SK-N-MC (cell line): Measurements from ENCODE around the gene GOLGA2.

Experiments
- DNase-seq: peaks from one replicate; pipeline ENCODE4 v3.0.0-alpha.2; 2011; ENCODE audit warnings: low read depth, low spot score
- H3K27ac ChIP-seq: fragments of 200-600 bp; sonication (generic); 2 replicates; pipeline ENCODE4 v1.5.1; 2016; ENCODE audit warnings: mixed run types
- H3K36me3 ChIP-seq: fragments of 200-600 bp; sonication (generic); 2 replicates; pipeline ENCODE4 v1.6.1; 2017; ENCODE audit warnings: antibody characterized with exemption, low read length, mixed read lengths; ENCODE audit not compliant: insufficient read depth
- H3K4me3 ChIP-seq: fragments of 200-600 bp; sonication (generic); 2 replicates; pipeline ENCODE4 v1.5.1; 2016
- H3K9ac ChIP-seq: fragments of 200-600 bp; sonication (generic); 2 replicates; pipeline ENCODE4 v1.8.0; 2017; ENCODE audit warnings: mixed run types, mixed read lengths; ENCODE audit not compliant: insufficient read length
- H3K9me3 ChIP-seq: fragments of 200-600 bp; sonication (generic); 2 replicates; pipeline ENCODE4 v1.6.1; 2017; ENCODE audit warnings: low read depth, mild to moderate bottlenecking, antibody characterized with exemption, low read length, moderate library complexity, mixed read lengths
- EZH2 ChIP-seq: fragments of 200-600 bp; sonication (generic); IDR thresholded peaks from one replicate; pipeline ENCODE4 v1.6.1; 2017; ENCODE audit warnings: antibody characterized with exemption
- FOXP2 ChIP-seq: optimal IDR thresholded peaks from 2 replicates; pipeline ENCODE3; 2011; ENCODE audit warnings: mild to moderate bottlenecking, moderate library complexity; ENCODE audit not compliant: insufficient read depth; ENCODE audit errors: extremely low read length, control extremely low read depth
- POLR2AphosphoS5 ChIP-seq: IDR thresholded peaks from 2 replicates; pipeline ENCODE4 v1.6.1; 2012; ENCODE audit warnings: mild to moderate bottlenecking, low read depth, low read length, borderline replicate concordance

GOLGA2 gene

DNA sequence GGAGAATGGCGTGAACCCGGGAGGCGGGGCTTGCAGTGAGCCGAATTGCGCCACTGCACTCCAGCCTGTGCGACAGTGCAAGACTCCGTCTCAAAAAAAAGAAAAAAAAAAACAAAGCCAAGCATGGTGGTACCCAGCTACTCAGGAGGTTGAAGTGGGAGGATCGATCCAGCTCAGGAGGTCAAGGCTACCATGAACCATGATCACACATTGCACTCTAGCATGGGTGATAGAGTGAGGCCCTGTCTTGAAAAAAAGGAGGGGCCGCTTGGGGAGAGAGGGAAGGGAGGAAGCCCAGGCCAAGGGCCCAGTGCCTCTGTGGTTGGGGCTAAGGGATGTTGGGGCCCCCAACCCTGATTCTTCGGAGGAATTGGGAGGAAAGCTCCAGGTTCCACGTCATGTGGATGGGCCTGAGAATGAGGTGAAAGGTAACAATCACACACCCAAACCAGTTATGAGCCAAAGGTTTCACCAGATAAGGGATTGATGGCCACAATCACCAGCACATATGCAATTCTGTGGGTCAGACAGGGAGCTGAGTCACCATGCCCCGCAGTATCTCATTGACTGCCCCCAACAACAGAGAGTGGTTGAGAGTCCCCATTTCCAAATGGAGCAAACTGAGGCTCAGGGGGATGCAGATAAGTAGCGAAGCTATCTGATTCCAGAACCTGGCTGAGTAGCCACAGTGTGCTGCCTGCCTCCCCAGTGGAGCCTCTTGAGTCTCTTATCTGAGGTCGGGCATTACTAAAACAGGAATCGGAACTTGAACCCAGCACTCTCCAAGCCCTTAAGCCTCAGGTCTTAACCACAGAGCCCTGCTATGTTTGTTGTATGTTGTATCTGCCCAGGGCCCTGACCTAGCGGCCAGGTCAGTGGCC is 20.8 kb upstream of the GOLGA2 start:
- Histone ChIP-seq H3K4me3 (no peak overlapping the region), H3K9ac (no peak overlapping the region), H3K36me3 (no peaks in the 10 kb centered on the region), H3K27ac (no peak overlapping the region), H3K9me3 (no peaks in the 10 kb centered on the region)
- DNase-seq, result no peak
- no peak for TF ChIP-seq EZH2
- TF ChIP-seq FOXP2, result no peak
- TF ChIP-seq POLR2AphosphoS5, result no peak

DNA sequence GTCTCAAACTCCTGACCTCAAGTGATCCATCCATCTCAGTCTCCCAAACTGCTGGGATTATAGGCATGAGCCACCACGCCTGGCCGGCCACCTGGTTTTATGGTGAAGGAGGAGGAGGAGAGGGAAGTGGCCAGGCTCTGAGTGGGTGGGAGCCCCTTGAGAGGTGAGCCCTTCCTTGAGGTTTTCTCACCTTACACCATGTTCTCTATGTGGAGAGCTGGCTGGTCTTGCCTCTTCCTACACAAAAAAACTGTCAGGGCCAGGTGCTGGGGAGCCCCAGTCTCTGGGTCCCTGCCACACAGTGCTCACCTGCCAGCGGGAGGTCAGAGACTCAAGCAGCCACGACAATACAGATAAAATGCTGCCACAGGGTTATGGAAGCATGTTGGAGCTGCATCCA is 18.3 kb upstream of the GOLGA2 start:
- no peaks in the 10 kb centered on the region for H3K36me3 ChIP-seq
- H3K4me3 ChIP-seq, result no peak overlapping the region
- no peaks in the 10 kb centered on the region for H3K9me3 ChIP-seq
- no peak overlapping the region for H3K27ac ChIP-seq
- TF ChIP-seq FOXP2 (no peak), POLR2AphosphoS5 (no peak), EZH2 (no peak)
- no peak overlapping the region for H3K9ac ChIP-seq
- no peak for DNase-seq

DNA sequence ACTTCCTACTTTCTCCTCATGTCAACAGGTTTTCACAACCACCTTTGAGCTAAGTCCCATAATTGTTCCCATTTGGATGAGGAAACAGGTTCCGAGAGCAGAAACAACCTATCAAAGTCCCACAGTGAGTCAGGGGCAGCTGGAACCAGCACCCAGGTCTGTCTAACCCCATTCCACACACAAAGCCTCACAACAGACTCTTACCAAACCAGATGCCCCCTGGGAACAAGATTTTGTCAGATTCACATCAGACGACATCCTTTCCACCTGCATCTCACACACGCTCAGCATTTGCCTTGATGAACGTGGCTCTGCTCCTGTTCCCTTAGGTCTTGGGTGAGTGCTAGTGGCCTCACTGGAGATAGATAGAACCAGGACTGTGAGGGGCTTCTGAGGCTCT is 17.3 kb upstream of the GOLGA2 start:
- TF ChIP-seq POLR2AphosphoS5 (no peak), EZH2 (no peak), FOXP2 (no peak)
- DNase-seq, result no peak
- Histone ChIP-seq H3K9ac (no peak overlapping the region), H3K36me3 (no peaks in the 10 kb centered on the region), H3K27ac (no peak overlapping the region), H3K9me3 (no peaks in the 10 kb centered on the region), H3K4me3 (no peak overlapping the region)

DNA sequence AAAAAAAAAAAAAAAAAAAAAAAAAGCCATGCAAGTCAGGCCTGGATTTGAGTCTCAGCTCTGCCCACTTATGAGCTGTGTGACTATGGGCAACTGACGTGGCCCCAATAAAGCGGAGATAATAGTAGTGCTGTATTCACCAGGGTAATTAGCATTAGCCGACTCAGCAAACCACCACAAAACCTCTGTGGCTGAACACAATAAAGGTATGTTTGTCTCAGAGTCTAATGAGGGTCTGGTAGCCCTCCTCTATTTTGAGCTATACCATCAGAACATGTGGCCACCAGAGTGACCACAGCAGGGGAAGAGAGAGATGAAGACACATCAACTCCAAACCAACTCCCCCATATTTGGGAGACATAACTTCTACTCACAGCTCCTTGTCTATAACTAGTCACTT is 16.2 kb upstream of the GOLGA2 start:
- H3K27ac ChIP-seq, result no peak overlapping the region
- H3K9me3 ChIP-seq, result no peaks in the 10 kb centered on the region
- no peak for DNase-seq
- H3K36me3 ChIP-seq, result no peaks in the 10 kb centered on the region
- H3K9ac ChIP-seq, result no peak overlapping the region
- TF ChIP-seq EZH2, result no peak
- TF ChIP-seq POLR2AphosphoS5, result no peak
- TF ChIP-seq FOXP2, result no peak
- no peak overlapping the region for H3K4me3 ChIP-seq

GRCh38 chr9:128288273-128289004 is 12.6 kb upstream of the GOLGA2 start:
- H3K27ac ChIP-seq, result no peak overlapping the region
- DNase-seq, result no peak
- H3K9ac ChIP-seq, result no peak overlapping the region
- H3K36me3 ChIP-seq, result no peaks in the 10 kb centered on the region
- no peaks in the 10 kb centered on the region for H3K9me3 ChIP-seq
- H3K4me3 ChIP-seq, result no peak overlapping the region
- TF ChIP-seq FOXP2 (no peak), POLR2AphosphoS5 (no peak), EZH2 (no peak)

DNA sequence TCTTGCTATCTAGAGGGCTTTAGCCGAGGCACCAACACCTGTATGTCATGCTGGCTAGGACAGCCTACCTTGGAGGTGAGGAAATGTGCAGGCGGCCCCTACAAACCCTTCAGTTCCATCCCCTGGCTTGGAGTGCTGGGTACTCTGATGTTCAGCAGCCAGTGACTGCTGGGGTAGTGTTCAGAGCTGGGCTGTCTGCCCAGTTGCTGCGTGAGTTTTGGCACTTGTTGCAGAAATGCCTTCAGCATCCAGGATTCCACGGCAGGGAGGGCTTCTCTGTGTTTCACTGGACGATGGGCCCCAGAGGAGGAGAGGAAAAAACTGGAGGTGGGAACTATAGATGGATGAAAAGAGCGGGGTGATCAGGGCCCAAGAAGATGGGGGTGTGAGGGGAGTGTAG is 10.6 kb upstream of the GOLGA2 start:
- Histone ChIP-seq H3K27ac (no peak overlapping the region), H3K36me3 (no peaks in the 10 kb centered on the region), H3K4me3 (no peak overlapping the region), H3K9ac (no peak overlapping the region), H3K9me3 (no peaks in the 10 kb centered on the region)
- TF ChIP-seq FOXP2 (no peak), EZH2 (no peak)
- no peak for DNase-seq

DNA sequence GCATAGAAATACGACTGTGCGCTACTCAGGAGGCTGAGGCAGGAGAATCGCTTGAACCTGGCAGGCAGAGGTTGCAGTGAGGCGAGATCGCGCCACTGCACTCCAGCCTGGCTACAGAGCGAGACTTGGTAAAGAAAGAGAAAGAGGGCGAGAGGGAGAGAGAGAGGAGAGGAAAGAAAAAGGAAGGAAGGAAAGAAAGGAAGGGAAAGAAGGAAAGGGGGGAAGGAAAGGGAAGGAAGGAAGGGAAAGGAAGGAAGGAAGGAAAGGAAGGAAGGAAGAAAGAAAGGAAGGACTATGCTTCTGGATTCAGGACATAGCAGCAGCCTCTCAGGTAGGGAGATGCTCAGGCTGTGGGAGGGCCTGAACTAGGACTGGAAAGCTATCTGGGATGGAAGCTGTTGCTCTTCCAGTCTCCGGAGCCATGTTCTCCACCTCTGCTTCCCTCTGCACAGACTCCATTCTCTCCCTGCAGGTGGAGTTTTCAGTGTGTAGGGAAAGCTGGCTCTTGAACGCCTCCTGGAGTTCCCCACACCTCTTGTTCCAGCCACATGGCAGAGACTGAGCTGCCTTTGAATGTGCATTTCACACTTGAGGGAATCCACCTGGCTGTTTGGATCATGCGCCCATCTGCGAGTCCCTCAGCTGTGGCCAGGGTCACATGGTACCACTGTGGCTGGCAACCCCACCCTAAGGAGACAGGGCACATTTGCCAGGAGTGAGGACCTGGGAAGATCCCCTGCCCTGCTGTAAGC is 9.4 kb upstream of the GOLGA2 start:
- no peak for TF ChIP-seq FOXP2
- TF ChIP-seq EZH2, result no peak
- no peak for TF ChIP-seq POLR2AphosphoS5
- Histone ChIP-seq H3K4me3 (no peak overlapping the region), H3K27ac (no peak overlapping the region), H3K9me3 (no peaks in the 10 kb centered on the region), H3K36me3 (no peaks in the 10 kb centered on the region), H3K9ac (no peak overlapping the region)
- no peak for DNase-seq

GRCh38 chr9:128282500-128282899 is 6.7 kb upstream of the GOLGA2 start:
- DNase-seq, result no peak
- no peak overlapping the region for H3K9ac ChIP-seq
- H3K36me3 ChIP-seq, result no peaks in the 10 kb centered on the region
- H3K4me3 ChIP-seq, result no peak overlapping the region
- H3K9me3 ChIP-seq, result no peaks in the 10 kb centered on the region
- TF ChIP-seq FOXP2 (no peak), POLR2AphosphoS5 (no peak), EZH2 (no peak)
- H3K27ac ChIP-seq, result no peak overlapping the region
